ENCODE results near the gene GAS7.

GRCh38 chr17:10111907-10112452 lies 86.4 kb downstream of the GAS7 start:
- TF ChIP-seq CTCF (IDR thresholded peaks at IDR 0.05) (no peak), EZH2 (IDR thresholded peaks at IDR 0.05) (no peak), EZH2phosphoT487 (IDR thresholded peaks at IDR 0.05) (no peak)
